Measurements from ENCODE around the gene IFIT2.
"Not testable (repeated sequence)": the region's sequence is repeated elsewhere in the genome, so short reads cannot be mapped to it uniquely, and the experiment has no call there.

The IFIT2 gene

DNA sequence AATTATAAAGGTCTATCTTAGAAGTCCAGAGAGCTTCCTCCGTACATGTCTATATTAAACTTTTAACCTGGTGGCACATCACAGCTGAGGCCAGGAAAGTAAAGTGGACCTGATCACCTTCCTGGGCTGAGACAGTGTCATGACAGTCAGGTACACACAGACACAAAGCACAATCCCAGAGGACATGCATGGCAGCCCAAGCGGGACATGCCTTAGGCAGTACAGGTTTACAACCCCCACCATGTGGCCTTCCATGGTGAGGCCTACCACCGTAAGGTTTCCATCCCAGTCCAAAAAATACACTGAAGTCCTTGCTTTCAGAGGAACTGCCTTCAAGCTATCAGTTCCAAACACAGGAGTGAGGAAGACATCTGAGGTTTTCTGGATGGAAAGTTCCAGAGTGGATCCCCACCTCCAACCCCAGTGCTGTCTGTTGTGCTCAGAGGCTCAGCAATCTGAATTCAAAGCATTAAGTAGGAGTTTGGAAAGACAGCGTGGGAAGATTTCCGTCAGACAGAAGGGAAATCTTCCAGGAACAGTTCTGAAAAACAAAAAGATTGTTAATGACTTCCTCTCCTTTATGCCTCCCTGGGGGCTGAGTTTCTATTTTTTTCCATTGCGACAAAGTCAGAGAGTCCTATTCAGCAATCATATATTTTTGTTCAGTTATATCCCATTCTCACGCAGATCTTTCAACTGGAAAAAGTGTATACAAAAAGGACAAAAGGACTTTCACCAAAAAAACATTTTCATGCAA lies 46.0 kb downstream of the IFIT2 start:
- TF ChIP-seq, protein P1, sequence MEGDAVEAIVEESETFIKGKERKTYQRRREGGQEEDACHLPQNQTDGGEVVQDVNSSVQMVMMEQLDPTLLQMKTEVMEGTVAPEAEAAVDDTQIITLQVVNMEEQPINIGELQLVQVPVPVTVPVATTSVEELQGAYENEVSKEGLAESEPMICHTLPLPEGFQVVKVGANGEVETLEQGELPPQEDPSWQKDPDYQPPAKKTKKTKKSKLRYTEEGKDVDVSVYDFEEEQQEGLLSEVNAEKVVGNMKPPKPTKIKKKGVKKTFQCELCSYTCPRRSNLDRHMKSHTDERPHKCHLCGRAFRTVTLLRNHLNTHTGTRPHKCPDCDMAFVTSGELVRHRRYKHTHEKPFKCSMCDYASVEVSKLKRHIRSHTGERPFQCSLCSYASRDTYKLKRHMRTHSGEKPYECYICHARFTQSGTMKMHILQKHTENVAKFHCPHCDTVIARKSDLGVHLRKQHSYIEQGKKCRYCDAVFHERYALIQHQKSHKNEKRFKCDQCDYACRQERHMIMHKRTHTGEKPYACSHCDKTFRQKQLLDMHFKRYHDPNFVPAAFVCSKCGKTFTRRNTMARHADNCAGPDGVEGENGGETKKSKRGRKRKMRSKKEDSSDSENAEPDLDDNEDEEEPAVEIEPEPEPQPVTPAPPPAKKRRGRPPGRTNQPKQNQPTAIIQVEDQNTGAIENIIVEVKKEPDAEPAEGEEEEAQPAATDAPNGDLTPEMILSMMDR (IDR thresholded peaks at IDR 0.05; ENCODE audit: poor library complexity, severe bottlenecking) = no peak
- DNase-seq (ENCODE audit: low spot score) = no peak
- no peak for ATAC-seq (ENCODE audit: low read depth)

DNA sequence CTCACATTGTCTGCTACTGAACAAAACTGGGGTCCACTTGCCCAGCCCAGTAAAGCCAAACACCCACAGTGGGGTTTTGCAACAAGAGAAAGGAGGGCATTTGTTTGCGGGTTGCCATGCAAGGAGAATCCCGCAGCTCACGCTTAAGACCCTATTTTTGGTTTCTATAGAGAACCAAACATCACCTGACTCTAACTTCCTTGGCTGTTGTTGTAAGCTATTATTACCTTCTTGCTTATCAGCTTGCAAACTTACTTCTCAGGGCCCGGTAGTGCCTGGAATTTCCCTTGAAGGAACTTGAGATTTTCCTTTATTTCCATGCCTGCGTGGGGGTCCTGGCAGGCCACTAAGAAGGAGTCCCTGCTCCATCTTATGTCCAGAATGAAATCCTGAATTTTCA lies 46.6 kb downstream of the IFIT2 start:
- no peak overlapping the region for H3K27ac ChIP-seq (ENCODE audit: poor library complexity, severe bottlenecking)
- H3K27me3 ChIP-seq (ENCODE audit: insufficient read depth, poor library complexity, severe bottlenecking) = no peaks in the 10 kb centered on the region
- no peak for ATAC-seq (ENCODE audit: low read depth)
- TF ChIP-seq, protein P1 (IDR thresholded peaks at IDR 0.05; ENCODE audit: poor library complexity, severe bottlenecking) = no peak
- H3K9me3 ChIP-seq (ENCODE audit: severe bottlenecking) = no peaks in the 10 kb centered on the region
- peaks cover 42% of the 10 kb centered on the region for H3K4me1 ChIP-seq (ENCODE audit: insufficient read depth, poor library complexity, severe bottlenecking)
- no peaks in the 10 kb centered on the region for H3K36me3 ChIP-seq (ENCODE audit: low read depth)
- DNase-seq (ENCODE audit: low spot score) = no peak
- no peak overlapping the region for H3K4me3 ChIP-seq (ENCODE audit: severe bottlenecking)

More for the DNA sequence above, 46.0 kb downstream of the IFIT2 start:
- H3K4me3 ChIP-seq (ENCODE audit: severe bottlenecking) = no peak overlapping the region
- H3K27ac ChIP-seq (ENCODE audit: poor library complexity, severe bottlenecking) = no peak overlapping the region
- no peaks in the 10 kb centered on the region for H3K36me3 ChIP-seq (ENCODE audit: low read depth)
- no peaks in the 10 kb centered on the region for H3K9me3 ChIP-seq (ENCODE audit: severe bottlenecking)
- H3K4me1 ChIP-seq (ENCODE audit: insufficient read depth, poor library complexity, severe bottlenecking) = peaks cover 41% of the 10 kb centered on the region
- no peaks in the 10 kb centered on the region for H3K27me3 ChIP-seq (ENCODE audit: insufficient read depth, poor library complexity, severe bottlenecking)

DNA sequence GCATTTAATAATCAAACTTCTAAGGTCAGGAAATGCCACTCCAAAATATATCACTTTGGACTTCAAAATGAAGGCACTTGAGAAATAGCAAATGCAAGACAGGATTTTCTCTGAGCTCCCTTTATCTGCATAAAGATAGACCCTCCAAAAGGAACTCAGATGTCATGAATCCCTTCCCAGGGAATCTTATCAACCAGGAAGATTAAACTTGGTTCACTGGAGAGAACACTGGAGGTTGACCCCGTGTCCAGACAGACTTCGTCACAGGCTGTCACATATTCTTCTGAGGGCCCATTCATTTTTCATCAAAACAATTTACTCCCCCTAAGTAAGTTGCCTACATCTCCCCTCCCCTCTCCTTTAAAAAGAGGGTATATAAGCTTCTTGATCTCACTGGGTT lies 47.1 kb downstream of the IFIT2 start:
- peaks cover 42% of the 10 kb centered on the region for H3K4me1 ChIP-seq (ENCODE audit: insufficient read depth, poor library complexity, severe bottlenecking)
- DNase-seq (ENCODE audit: low spot score) = no peak
- H3K27ac ChIP-seq (ENCODE audit: poor library complexity, severe bottlenecking) = no peak overlapping the region

DNA sequence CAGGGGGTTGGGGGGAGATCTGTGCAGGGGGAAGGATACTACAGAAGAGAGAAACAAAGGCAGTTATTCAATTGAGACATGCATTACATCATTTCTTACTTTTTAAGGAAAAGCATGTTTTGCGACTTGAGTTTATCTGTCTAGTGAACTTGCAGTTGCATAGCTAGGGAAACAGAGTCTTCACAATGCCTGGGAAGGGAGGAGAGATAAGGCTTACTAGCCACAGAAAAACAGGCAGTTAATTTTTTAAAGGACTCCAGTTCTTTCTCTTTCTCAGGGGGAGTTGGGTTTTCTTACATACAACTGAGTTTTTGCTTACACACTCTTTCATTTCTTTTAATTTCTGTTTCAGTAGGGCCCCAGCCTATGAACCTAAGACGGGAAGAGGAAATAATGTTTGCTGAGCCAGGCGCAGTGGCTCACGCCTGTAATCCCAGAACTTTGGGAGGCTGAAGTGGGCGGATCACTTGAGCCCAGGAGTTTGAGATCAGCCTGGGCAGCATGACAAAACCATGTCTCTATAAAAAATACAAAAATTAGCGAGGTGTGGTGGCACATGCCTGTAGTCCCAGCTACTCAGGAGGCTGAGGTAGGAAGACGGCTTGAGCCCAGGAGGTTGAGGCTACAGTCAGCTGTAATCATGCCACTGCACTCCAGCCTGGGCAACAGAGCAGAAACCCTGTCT lies 48.9 kb downstream of the IFIT2 start:
- not testable (repeated sequence) for H3K36me3 ChIP-seq (ENCODE audit: low read depth); H3K27me3 ChIP-seq (ENCODE audit: insufficient read depth, poor library complexity, severe bottlenecking); DNase-seq (ENCODE audit: low spot score); H3K9me3 ChIP-seq (ENCODE audit: severe bottlenecking); ATAC-seq (ENCODE audit: low read depth); H3K4me3 ChIP-seq (ENCODE audit: severe bottlenecking)
- H3K4me1 ChIP-seq (ENCODE audit: insufficient read depth, poor library complexity, severe bottlenecking) = peaks cover 46% of the 10 kb centered on the region
- H3K27ac ChIP-seq (ENCODE audit: poor library complexity, severe bottlenecking) = peak overlapping the region; percentile 90

More for the DNA sequence above, 47.1 kb downstream of the IFIT2 start:
- H3K36me3 ChIP-seq (ENCODE audit: low read depth) = no peaks in the 10 kb centered on the region
- H3K27me3 ChIP-seq (ENCODE audit: insufficient read depth, poor library complexity, severe bottlenecking) = no peaks in the 10 kb centered on the region
- no peak overlapping the region for H3K4me3 ChIP-seq (ENCODE audit: severe bottlenecking)
- ATAC-seq (ENCODE audit: low read depth) = no peak
- no peaks in the 10 kb centered on the region for H3K9me3 ChIP-seq (ENCODE audit: severe bottlenecking)
- TF ChIP-seq, protein P1 (IDR thresholded peaks at IDR 0.05; ENCODE audit: poor library complexity, severe bottlenecking) = no peak

DNA sequence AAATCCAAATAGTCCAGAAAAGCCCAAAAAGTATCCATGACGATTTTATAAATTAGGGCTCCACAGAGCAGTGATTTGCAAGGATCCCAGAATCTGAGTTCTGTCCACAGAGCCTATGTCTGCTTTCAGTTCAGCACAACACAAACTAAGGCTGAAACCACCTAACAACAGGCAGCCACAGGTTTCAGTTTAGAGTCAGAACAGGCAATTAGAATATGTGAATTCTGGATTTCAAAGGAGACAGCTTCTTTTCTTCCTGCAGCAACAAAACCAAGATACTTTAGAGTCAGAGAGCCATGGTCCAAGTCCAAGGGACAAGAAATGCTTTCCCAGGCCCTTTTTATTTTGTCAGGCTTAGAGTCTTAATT lies 49.5 kb downstream of the IFIT2 start:
- no peak for DNase-seq (ENCODE audit: low spot score)
- Histone ChIP-seq H3K36me3 (ENCODE audit: low read depth) (no peaks in the 10 kb centered on the region), H3K9me3 (ENCODE audit: severe bottlenecking) (no peaks in the 10 kb centered on the region), H3K27ac (ENCODE audit: poor library complexity, severe bottlenecking) (peak overlapping the region; percentile 90), H3K27me3 (ENCODE audit: insufficient read depth, poor library complexity, severe bottlenecking) (no peaks in the 10 kb centered on the region), H3K4me1 (ENCODE audit: insufficient read depth, poor library complexity, severe bottlenecking) (peaks cover 41% of the 10 kb centered on the region), H3K4me3 (ENCODE audit: severe bottlenecking) (no peak overlapping the region)
- TF ChIP-seq, protein P1 (IDR thresholded peaks at IDR 0.05; ENCODE audit: poor library complexity, severe bottlenecking) = no peak
- 0 out of 3 replicates have a peak, but pooled peaks have one; percentile 26 for ATAC-seq (ENCODE audit: low read depth)
